CD14-positive monocyte (primary cell): ENCODE measurements around the gene SMARCA4. TPM values are rescaled to one million over a fixed set of nuclear protein-coding genes. Genes with fewer than 3 reads are reported as not detected.

ENCODE experiments used
- DNase-seq, 3 donors: peaks; one replicate each; pipeline ENCODE4 v3.0.0-alpha.2; 2011 to 2022
- H2AFZ ChIP-seq: 2 replicates; pipeline ENCODE4 v1.6.0; 2012; ENCODE audit warnings: mild to moderate bottlenecking, low read depth, low read length, inconsistent platforms; ENCODE audit not compliant: insufficient read depth, poor library complexity, severe bottlenecking
- H3K27ac ChIP-seq, 2 donors: 1 replicate in 1 of 2; 2 replicates in 1 of 2; pipeline ENCODE4 v1.5.1; 2012 to 2013; ENCODE audit warnings: low read length in 2 of 2, control low read depth in 1 of 2, inconsistent platforms in 1 of 2, low read depth in 1 of 2, mild to moderate bottlenecking in 1 of 2
- H3K27me3 ChIP-seq, 2 donors: one replicate each; pipeline versions ENCODE4 v1.6.0 to v1.6.1; 2011 to 2013; ENCODE audit warnings: low read length in 2 of 2; ENCODE audit not compliant: control insufficient read depth in 2 of 2, insufficient read depth in 2 of 2
- H3K36me3 ChIP-seq, 2 donors: replicated peaks in 1 of 2; 1 replicate in 1 of 2; 2 replicates in 1 of 2; pipeline versions ENCODE4 v1.5.1 to v1.6.1; 2012 to 2013; ENCODE audit warnings: low read length in 2 of 2, control low read depth in 1 of 2, inconsistent platforms in 1 of 2, mild to moderate bottlenecking in 1 of 2; ENCODE audit not compliant: insufficient read depth in 2 of 2, control insufficient read depth in 1 of 2
- H3K4me1 ChIP-seq, 2 donors: 1 replicate in 1 of 2; 2 replicates in 1 of 2; pipeline versions ENCODE4 v1.5.1 to v1.6.1; 2012 to 2013; ENCODE audit warnings: low read length in 2 of 2, control low read depth in 1 of 2, inconsistent platforms in 1 of 2, mild to moderate bottlenecking in 1 of 2, moderate library complexity in 1 of 2; ENCODE audit not compliant: insufficient read depth in 2 of 2, control insufficient read depth in 1 of 2
- H3K4me2 ChIP-seq: replicated peaks from 2 replicates; pipeline ENCODE3; 2012; ENCODE audit warnings: low read length, moderate library complexity, mild to moderate bottlenecking; ENCODE audit not compliant: poor library complexity, severe bottlenecking; ENCODE audit errors: extremely low read depth
- H3K4me3 ChIP-seq, 3 experiments: fragments of 200-600 bp in 1 of 3; sonication (generic) in 1 of 3; replicated peaks in 1 of 3; 1 replicate in 2 of 3; 2 replicates in 1 of 3; pipeline ENCODE4 v1.5.1; 2011 to 2013; ENCODE audit warnings: low read length in 3 of 3, mild to moderate bottlenecking in 3 of 3, control low read depth in 2 of 3, low read depth in 2 of 3, inconsistent platforms in 1 of 3, moderate library complexity in 1 of 3
- H3K79me2 ChIP-seq: 2 replicates; pipeline ENCODE4 v1.6.0; 2012; ENCODE audit warnings: mild to moderate bottlenecking, control low read depth, inconsistent platforms, low read length, moderate library complexity; ENCODE audit not compliant: insufficient read depth
- H3K9ac ChIP-seq: 2 replicates; pipeline ENCODE4 v1.6.0; 2017; ENCODE audit warnings: low read length, mild to moderate bottlenecking; ENCODE audit not compliant: insufficient read depth, poor library complexity, severe bottlenecking
- H3K9me3 ChIP-seq, 2 donors: replicated peaks in 1 of 2; 1 replicate in 1 of 2; 2 replicates in 1 of 2; pipeline versions ENCODE4 v1.5.1 to v1.6.1; 2012 to 2013; ENCODE audit warnings: low read length in 2 of 2, control low read depth in 1 of 2; ENCODE audit not compliant: control insufficient read depth in 1 of 2, insufficient read depth in 1 of 2
- H4K20me1 ChIP-seq: 2 replicates; pipeline ENCODE4 v1.6.0; 2012; ENCODE audit warnings: mild to moderate bottlenecking, low read length, control low read depth, moderate library complexity; ENCODE audit not compliant: insufficient read depth
- H3K27ac Mint-ChIP-seq, 7 donors: one replicate each; pipeline ENCODE4 v1.8.0; 2020; ENCODE audit warnings: mild to moderate bottlenecking in 7 of 7, mixed read lengths in 7 of 7, moderate library complexity in 6 of 7, inconsistent platforms in 2 of 7
- H3K27me3 Mint-ChIP-seq, 3 donors: one replicate each; pipeline ENCODE4 v1.8.0; 2021 to 2022; ENCODE audit warnings: low read depth in 3 of 3, mild to moderate bottlenecking in 3 of 3, mixed read lengths in 3 of 3, moderate library complexity in 3 of 3, inconsistent platforms in 1 of 3
- H3K36me3 Mint-ChIP-seq, 2 donors: one replicate each; pipeline ENCODE4 v1.8.0; 2020; ENCODE audit warnings: mixed read lengths in 2 of 2, inconsistent platforms in 1 of 2, mild to moderate bottlenecking in 1 of 2
- H3K4me1 Mint-ChIP-seq: one replicate; pipeline ENCODE4 v1.8.0; 2020; ENCODE audit warnings: mild to moderate bottlenecking, mixed read lengths
- H3K4me3 Mint-ChIP-seq, 2 donors: one replicate each; pipeline ENCODE4 v1.8.0; 2020; ENCODE audit warnings: mild to moderate bottlenecking in 2 of 2, mixed read lengths in 2 of 2, moderate library complexity in 1 of 2
- H3K9me3 Mint-ChIP-seq, 7 donors: one replicate each; pipeline ENCODE4 v1.8.0; 2020 to 2022; ENCODE audit warnings: mixed read lengths in 7 of 7, mild to moderate bottlenecking in 6 of 7, moderate library complexity in 6 of 7, inconsistent platforms in 2 of 7
- CTCF ChIP-seq: fragments of 200-600 bp; IDR thresholded peaks from one replicate; pipeline ENCODE4 v1.8.0; 2022; ENCODE audit warnings: antibody characterized with exemption, mild to moderate bottlenecking
- whole genome bisulfite sequencing: methylation state at CpG from one replicate; pipeline ENCODE4 v1.1.5; 2013; ENCODE audit warnings: missing lambda C conversion rate; ENCODE audit not compliant: insufficient coverage; 5-methylcytosine and 5-hydroxymethylcytosine counted together
- intact Hi-C, 2 donors: fragments of 100-400 bp; cut with micrococcal nuclease; formaldehyde crosslinking; loops; one replicate each; pipeline versions ENCODE4 v1.15.0 to v1.15.1; 2023
- polyA plus RNA-seq, 3 donors: library from polyadenylated mRNA; depleted of rRNA in 1 of 3; unstranded in 2 of 3; stranded (reverse) in 1 of 3; fragments of 300-500 nt in 2 of 3; fragments of >200 nt in 1 of 3; fragmentation: Illumina TruSeq in 2 of 3; gene quantifications; 1 replicate in 2 of 3; 2 replicates in 1 of 3; pipeline ENCODE4 v1.2.3, GENCODE V29; 2012 to 2021

The SMARCA4 gene
- polyA plus RNA-seq, 3 donors, result 5.1 to 53.3 (median 7.0) TPM

DNA sequence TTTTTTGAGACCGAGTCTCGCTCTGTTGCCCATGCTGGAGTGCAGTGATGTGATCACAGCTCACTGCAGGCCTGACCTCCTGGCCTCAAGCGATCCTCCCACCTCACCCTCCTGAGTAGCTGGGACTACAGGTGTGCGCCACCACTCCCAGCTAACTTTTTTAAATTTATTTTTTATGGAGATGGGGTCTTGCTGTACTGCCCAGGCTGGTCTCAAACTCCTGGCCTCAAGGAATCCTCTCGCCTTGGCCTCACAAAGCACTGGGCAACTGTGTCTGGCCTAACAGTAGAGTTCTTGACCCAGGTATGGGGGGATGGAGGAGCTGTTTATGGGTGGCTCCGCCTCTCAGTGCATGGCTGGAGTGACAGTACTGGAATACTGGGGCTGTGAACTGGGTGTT is 59.6 kb downstream of the SMARCA4 start:
- WGBS, result 100% methylated on average over 2 of the region's 6 CpGs
- Mint-ChIP-seq H3K27me3 (no peaks in the 10 kb centered on the region), H3K36me3 (peaks cover 92 to 99% of the 10 kb centered on the region in 2 donors), H3K4me3 (no peak overlapping the region), H3K27ac (no peak overlapping the region), H3K9me3 (no peaks in the 10 kb centered on the region), H3K4me1 (no peaks in the 10 kb centered on the region)
- Histone ChIP-seq H3K27ac (no peak overlapping the region), H3K36me3 (peaks cover 92 to 100% of the 10 kb centered on the region in 2 donors), H3K4me2 (no peak overlapping the region), H3K9ac (no peak overlapping the region), H3K27me3 (no peaks in the 10 kb centered on the region), H3K79me2 (no peaks in the 10 kb centered on the region), H3K4me1 (no peaks in the 10 kb centered on the region), H3K9me3 (no peaks in the 10 kb centered on the region), H3K4me3 (no peak overlapping the region), H2AFZ (no peak overlapping the region), H4K20me1 (no peaks in the 10 kb centered on the region)
- intact Hi-C loops, result no loop called here
- no peak for DNase-seq
- TF ChIP-seq CTCF, result no peak

DNA sequence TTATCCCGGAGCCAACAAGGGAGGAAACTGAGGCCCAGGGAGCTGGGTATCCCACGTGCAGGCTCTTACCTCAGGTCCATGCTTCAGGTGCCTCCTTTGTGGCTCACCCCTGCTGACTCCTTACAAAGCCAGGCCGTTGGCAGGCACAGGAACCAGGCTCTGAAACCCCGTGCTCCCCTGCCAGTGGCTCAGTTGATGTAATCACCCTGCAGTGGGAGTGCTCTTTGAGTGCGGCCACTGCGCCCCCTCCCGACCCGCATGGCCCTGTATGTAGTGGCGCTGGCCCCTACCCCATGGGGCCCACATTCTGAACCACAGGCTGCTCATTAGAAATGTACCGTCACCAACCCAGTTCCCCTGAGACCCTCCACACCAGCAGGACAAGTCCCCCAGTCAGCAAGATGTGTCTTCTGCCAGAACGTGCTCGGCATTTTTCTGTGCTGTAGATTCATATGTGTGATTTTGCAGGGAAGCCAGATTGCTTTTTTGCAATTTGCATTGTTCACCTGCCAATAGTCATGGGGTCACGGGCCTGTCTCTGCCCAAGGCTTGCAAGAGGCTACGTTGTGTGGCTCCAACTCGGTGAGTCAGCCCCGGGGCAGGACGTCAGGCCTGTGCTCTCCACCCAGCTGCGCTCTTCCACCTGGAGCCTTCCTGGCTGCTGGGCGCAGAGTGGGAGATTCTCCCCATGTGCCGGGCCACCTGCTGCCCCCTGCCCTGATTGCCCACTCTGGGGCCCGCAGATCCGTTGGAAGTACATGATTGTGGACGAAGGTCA is 60.3 kb downstream of the SMARCA4 start:
- H3K9me3 ChIP-seq, result no peaks in the 10 kb centered on the region
- WGBS, result 95% methylated on average over 20 of the region's 23 CpGs
- no peak for DNase-seq
- Mint-ChIP-seq H3K9me3 (no peaks in the 10 kb centered on the region), H3K27me3 (no peaks in the 10 kb centered on the region), H3K4me3 (no peak overlapping the region), H3K4me1 (no peaks in the 10 kb centered on the region), H3K36me3 (peaks cover 92 to 99% of the 10 kb centered on the region in 2 donors), H3K27ac (peak overlapping the region in 2 of 7 donors; percentile 63 to 76)
- no peaks in the 10 kb centered on the region for H3K27me3 ChIP-seq
- intact Hi-C loops, result no loop called here
- H3K36me3 ChIP-seq, result peaks cover 94 to 100% of the 10 kb centered on the region in 2 donors
- H3K9ac ChIP-seq, result no peak overlapping the region
- H3K4me3 ChIP-seq, result no peak overlapping the region
- H2AFZ ChIP-seq, result no peak overlapping the region
- no peaks in the 10 kb centered on the region for H4K20me1 ChIP-seq
- no peaks in the 10 kb centered on the region for H3K4me1 ChIP-seq
- H3K4me2 ChIP-seq, result no peak overlapping the region
- H3K79me2 ChIP-seq, result no peaks in the 10 kb centered on the region
- no peak for TF ChIP-seq CTCF
- H3K27ac ChIP-seq, result no peak overlapping the region
